Measurements from ENCODE around the gene OR5B12. TPM values are rescaled to one million over a fixed set of nuclear protein-coding genes. Genes with fewer than 3 reads are reported as not detected.
A peak's percentile ranks its signal among the peaks of the same experiment; 100 is the strongest.

The OR5B12 gene
- 0.74 TPM in 1 of 2 replicates, not detected in the other for total RNA-seq (ENCODE audit: low replicate concordance)

DNA sequence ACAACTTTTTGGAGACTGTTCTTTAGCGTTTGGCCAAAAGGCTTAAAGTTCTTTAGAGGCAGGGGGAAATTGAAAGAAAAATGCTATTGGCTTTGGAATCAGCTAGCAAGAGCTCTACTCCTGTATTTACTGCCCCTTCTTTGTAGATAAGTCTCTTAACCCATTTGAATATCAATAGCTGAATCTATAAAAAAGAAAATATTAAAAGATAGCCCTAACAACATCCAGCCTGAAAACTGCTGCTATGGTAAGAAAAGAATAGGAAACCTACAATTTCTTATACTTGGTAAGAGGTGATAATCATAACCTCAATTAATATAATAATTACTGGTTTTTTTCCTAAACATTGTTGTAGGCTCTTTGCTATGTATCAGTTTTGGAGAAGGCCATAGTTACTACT, at the start of gene OR5B12:
OR5B12 (minus strand) TSS at position 101 of the 400 bp plus-strand sequence. CDS start 2,085 bp downstream, outside the sequence.
- DNase-seq (ENCODE audit: low read depth) = no peak
- no peak for TF ChIP-seq CTCF (IDR thresholded peaks at IDR 0.05; ENCODE audit: insufficient read depth, low read length)
- no peak within 1 kb of the TSS for H3K4me3 ChIP-seq (ENCODE audit: low read depth, low read length)

GRCh38 chr11:58490827-58491226, 48.8 kb upstream of the OR5B12 start:
- no peak for DNase-seq (ENCODE audit: low read depth)
- TF ChIP-seq CTCF (IDR thresholded peaks at IDR 0.05; ENCODE audit: insufficient read depth, low read length) = no peak
- H3K4me3 ChIP-seq (ENCODE audit: low read depth, low read length) = no peak overlapping the region

GRCh38 chr11:58487170-58487569, 45.1 kb upstream of the OR5B12 start:
- no peak for DNase-seq (ENCODE audit: low read depth)
- TF ChIP-seq CTCF (IDR thresholded peaks at IDR 0.05; ENCODE audit: insufficient read depth, low read length) = no peak

DNA sequence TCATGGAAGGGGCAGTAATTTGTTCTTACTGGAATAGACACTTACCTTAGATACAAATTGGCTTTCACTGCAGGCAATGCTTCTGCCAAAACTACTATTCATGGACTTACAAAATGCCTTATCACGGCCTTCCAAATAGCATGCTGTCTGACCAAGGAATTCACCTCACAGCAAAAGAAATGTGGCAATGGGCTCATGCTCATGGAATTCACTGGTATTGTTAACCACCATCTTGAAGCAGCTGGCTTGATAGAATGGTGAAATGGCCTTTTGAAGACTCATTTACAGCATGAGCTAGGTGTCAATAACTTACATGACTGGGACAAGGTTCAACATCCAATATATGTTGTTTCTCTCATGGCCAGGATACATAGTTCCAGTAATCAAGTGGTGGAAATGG, 43.9 kb upstream of the OR5B12 start:
- DNase-seq (ENCODE audit: low read depth) = peak; percentile 13
- TF ChIP-seq CTCF (IDR thresholded peaks at IDR 0.05; ENCODE audit: insufficient read depth, low read length) = no peak
- no peak overlapping the region for H3K4me3 ChIP-seq (ENCODE audit: low read depth, low read length)

More at GRCh38 chr11:58487170-58487569, 45.1 kb upstream of the OR5B12 start:
- no peak overlapping the region for H3K4me3 ChIP-seq (ENCODE audit: low read depth, low read length)

DNA sequence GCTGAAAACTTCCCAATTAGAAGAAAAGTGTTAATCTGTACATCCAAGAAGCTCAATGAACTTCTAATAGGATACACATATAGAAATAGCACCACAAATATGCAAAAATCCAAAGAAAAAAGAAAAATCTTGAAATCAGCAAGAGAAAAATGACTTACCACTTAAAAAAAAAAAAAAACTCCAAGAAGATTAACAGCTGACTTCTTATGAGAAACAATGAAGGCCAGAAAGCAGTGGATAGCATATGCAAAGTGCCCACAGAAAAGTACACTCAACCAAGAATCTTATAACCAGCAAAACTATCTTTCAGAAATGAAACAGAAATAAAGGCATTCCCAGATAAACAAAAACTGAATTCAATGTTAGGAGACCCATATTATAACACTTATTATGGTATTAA, 29.9 kb upstream of the OR5B12 start:
- TF ChIP-seq CTCF (IDR thresholded peaks at IDR 0.05; ENCODE audit: insufficient read depth, low read length) = no peak
- no peak for DNase-seq (ENCODE audit: low read depth)

DNA sequence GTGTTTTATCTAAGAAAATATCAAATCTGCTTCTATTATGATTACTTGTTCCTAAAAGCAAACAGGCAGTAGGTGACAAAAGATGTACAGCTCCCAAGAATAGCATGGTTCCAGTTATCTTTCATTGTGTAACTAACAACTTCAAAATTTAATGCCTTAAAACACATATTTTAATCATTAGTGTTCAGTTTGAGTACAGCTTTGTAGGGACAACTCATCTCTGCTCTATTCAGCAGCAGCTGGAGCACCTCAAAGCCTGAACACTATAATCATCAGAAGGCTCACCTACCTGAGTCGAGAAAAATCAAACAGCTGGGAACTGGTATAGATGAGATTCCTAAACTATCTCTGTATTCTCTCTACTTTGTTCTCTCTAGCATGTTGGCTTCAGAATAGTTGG, 24.3 kb upstream of the OR5B12 start:
- no peak overlapping the region for H3K4me3 ChIP-seq (ENCODE audit: low read depth, low read length)
- no peak for TF ChIP-seq CTCF (IDR thresholded peaks at IDR 0.05; ENCODE audit: insufficient read depth, low read length)
- no peak for DNase-seq (ENCODE audit: low read depth)

More for the DNA sequence above, 29.9 kb upstream of the OR5B12 start:
- no peak overlapping the region for H3K4me3 ChIP-seq (ENCODE audit: low read depth, low read length)

DNA sequence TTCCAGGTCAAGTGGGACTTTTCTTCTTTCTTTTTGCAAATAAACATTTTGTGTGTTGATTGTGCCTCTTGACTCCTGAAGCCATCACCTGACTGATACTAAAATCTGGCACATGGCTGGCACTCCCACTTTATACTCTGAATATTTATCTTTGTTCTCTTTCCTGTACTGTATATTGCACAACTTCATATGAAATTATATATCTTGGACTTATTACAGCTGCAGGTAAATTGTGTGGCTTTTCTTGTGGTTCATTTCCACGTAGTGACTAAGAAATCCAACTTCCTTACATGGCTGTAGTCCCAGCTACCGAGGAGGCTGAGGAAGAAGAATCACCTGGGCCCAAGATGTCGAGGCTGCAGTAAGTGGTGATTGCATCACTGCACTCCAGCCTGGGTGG, 23.7 kb upstream of the OR5B12 start:
- H3K4me3 ChIP-seq (ENCODE audit: low read depth, low read length) = no peak overlapping the region
- no peak for DNase-seq (ENCODE audit: low read depth)
- no peak for TF ChIP-seq CTCF (IDR thresholded peaks at IDR 0.05; ENCODE audit: insufficient read depth, low read length)
